Body of pancreas (tissue), 4 donors: Measurements from ENCODE around the gene PRR15L. TPM values are rescaled to one million over a fixed set of nuclear protein-coding genes. Genes with fewer than 3 reads are reported as not detected.

Experiments used
- ATAC-seq: fragments of 150-250 bp; one replicate; pipeline ENCODE4 v1.9.1; 2016
- DNase-seq, 4 donors: peaks; one replicate each; pipeline ENCODE4 v3.0.0-alpha.2; 2019
- H3K27ac ChIP-seq, 4 donors: fragments of 200-600 bp; sonication (generic); 1 replicate in 3 of 4; 2 replicates in 1 of 4; pipeline versions ENCODE4 v1.5.1 to v1.6.1; 2016 to 2019; ENCODE audit warnings: mild to moderate bottlenecking in 1 of 4, mixed read lengths in 1 of 4, moderate library complexity in 1 of 4
- H3K27me3 ChIP-seq, 2 donors: fragments of 200-600 bp; sonication (generic); one replicate each; pipeline ENCODE4 v1.6.0; 2016; ENCODE audit warnings: mild to moderate bottlenecking in 1 of 2
- H3K36me3 ChIP-seq, 2 donors: fragments of 200-600 bp; sonication (generic); replicated peaks in 1 of 2; 2 replicates each; pipeline ENCODE4 v1.5.1; 2016; ENCODE audit warnings: low read depth in 2 of 2; ENCODE audit not compliant: insufficient read depth in 1 of 2
- H3K4me1 ChIP-seq: fragments of 200-600 bp; sonication (generic); one replicate; pipeline ENCODE4 v1.6.0; 2016
- H3K4me3 ChIP-seq, 2 donors: fragments of 200-600 bp; sonication (generic); 1 replicate in 1 of 2; 2 replicates in 1 of 2; pipeline ENCODE4 v1.5.1; 2016 to 2019
- H3K9me3 ChIP-seq, 3 donors: fragments of 200-600 bp; sonication (generic); 1 replicate in 2 of 3; 2 replicates in 1 of 3; pipeline ENCODE4 v1.5.1; 2016
- POLR2A ChIP-seq, 3 donors: fragments of 450-650 bp; IDR thresholded peaks; one replicate each; pipeline ENCODE4 v1.6.1; 2016; ENCODE audit warnings: antibody characterized with exemption in 3 of 3, mild to moderate bottlenecking in 2 of 3
- WGBS, 2 donors: methylation state at CpG; one replicate each; pipeline ENCODE4 v1.1.5; 2017; 5-methylcytosine and 5-hydroxymethylcytosine counted together
- intact Hi-C: fragments of 100-400 bp; cut with DNase I; formaldehyde crosslinking; loops from one replicate; pipeline ENCODE4 v1.15.1; 2023
- total RNA-seq, 2 donors: library from RNA; depleted of rRNA; stranded (reverse); fragments of >200 nt; gene quantifications; one replicate each; pipeline ENCODE4 v1.1.0, GENCODE V29; 2016
- TF ChIP-seq, protein P1 (sequence below), 7 experiments: fragments of 450-650 bp in 4 of 7; fragments of 200-600 bp in 3 of 7; sonication (generic) in 3 of 7; IDR thresholded peaks; one replicate each; pipeline ENCODE4 v1.5.1; 2016 to 2019; ENCODE audit warnings: antibody characterized with exemption in 7 of 7

PRR15L gene
- total RNA-seq, 2 donors from 2014 or later = 36.6 to 63.3 TPM

DNA sequence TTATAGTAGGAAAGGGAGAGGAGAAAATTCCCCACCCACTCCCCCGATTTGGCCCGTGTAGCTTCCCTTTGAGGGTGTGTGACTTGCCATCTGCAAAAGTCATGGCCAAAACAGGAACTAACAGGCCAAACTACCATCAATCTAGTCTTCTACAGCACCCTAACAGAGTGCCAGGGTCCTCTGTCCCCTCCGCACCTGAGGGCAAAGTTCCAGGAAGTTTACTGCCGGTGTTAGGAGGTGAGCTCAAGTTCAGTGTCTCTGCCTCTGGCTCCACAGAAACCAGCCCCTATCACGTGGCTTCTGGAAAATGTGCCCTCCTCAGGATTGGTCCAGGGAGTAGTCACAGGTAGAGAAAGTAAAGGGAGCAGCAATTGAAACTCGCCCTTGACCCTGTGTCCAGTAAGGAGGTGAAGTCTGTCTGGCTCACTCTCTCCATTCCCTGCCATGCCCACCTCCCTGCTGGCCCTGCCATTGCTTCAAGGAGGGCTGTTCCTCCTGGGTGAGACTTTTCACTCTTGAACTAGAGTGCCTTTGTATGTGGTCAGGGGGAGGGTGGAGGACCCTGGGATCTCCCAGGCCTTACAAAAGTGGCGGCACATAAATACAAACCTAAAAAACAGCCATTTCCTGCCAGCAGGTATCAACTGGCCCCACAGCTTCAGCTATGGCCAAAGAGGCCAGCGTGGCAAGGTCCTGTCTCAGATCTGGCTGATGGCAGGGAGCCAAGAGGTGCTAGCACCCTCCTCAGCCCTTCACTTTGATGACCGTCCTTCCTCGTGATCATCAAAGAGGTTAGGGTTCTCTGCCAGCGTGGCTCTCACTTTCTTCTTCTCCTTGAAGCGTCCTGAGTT is 5.3 kb downstream of the PRR15L start:
- Histone ChIP-seq H3K4me1 (peaks cover 73% of the 10 kb centered on the region), H3K27ac (peak overlapping the region; percentile 96 to 100 (median 98)), H3K4me3 (no peak overlapping the region), H3K9me3 (no peaks in the 10 kb centered on the region), H3K27me3 (no peaks in the 10 kb centered on the region), H3K36me3 (peaks cover 4 to 8% of the 10 kb centered on the region in 2 donors)
- intact Hi-C loops = no loop called here
- 27 to 28% methylated on average over 12 of the region's 12 CpGs for WGBS, 2 donors
- TF ChIP-seq POLR2A (IDR thresholded peaks at IDR 0.05) = peak; percentile 24 to 43 (median 26)
- TF ChIP-seq, protein P1, sequence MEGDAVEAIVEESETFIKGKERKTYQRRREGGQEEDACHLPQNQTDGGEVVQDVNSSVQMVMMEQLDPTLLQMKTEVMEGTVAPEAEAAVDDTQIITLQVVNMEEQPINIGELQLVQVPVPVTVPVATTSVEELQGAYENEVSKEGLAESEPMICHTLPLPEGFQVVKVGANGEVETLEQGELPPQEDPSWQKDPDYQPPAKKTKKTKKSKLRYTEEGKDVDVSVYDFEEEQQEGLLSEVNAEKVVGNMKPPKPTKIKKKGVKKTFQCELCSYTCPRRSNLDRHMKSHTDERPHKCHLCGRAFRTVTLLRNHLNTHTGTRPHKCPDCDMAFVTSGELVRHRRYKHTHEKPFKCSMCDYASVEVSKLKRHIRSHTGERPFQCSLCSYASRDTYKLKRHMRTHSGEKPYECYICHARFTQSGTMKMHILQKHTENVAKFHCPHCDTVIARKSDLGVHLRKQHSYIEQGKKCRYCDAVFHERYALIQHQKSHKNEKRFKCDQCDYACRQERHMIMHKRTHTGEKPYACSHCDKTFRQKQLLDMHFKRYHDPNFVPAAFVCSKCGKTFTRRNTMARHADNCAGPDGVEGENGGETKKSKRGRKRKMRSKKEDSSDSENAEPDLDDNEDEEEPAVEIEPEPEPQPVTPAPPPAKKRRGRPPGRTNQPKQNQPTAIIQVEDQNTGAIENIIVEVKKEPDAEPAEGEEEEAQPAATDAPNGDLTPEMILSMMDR (IDR thresholded peaks at IDR 0.05) = no peak
- no peak for ATAC-seq
- peak; percentile 52 to 69 (median 64) for DNase-seq

DNA sequence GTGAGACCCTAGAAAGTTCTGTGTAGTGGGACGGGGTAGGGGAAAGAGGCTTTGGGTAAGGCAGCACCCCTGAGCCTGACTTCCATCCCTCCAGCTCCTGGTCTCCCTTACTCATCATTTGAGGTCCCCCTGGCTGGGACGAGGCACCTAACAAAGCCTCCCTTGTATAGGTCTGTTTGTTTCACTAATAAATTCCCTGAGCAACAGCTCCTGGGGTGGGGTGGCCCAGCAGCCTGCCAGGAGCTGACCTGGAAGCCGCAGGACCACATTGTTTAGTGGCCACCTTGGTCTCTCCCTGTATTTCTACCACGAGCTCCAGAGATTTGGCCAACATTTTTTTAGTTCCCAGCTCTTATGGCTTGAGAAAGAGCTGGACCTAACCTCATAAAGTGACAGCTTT is 7.2 kb downstream of the PRR15L start:
- H3K27ac ChIP-seq = peak overlapping the region; percentile 96 to 100 (median 98)
- no peak overlapping the region for H3K4me3 ChIP-seq
- peak; percentile 58 to 75 (median 72) for DNase-seq
- ATAC-seq = peak; percentile 6
- peaks cover 4 to 8% of the 10 kb centered on the region in 2 donors for H3K36me3 ChIP-seq
- 44 to 58% methylated on average over 4 of the region's 4 CpGs for WGBS, 2 donors
- no peaks in the 10 kb centered on the region for H3K9me3 ChIP-seq
- TF ChIP-seq POLR2A (IDR thresholded peaks at IDR 0.05) = no peak
- peaks cover 93% of the 10 kb centered on the region for H3K4me1 ChIP-seq
- no peaks in the 10 kb centered on the region for H3K27me3 ChIP-seq
- intact Hi-C loops = no loop called here

DNA sequence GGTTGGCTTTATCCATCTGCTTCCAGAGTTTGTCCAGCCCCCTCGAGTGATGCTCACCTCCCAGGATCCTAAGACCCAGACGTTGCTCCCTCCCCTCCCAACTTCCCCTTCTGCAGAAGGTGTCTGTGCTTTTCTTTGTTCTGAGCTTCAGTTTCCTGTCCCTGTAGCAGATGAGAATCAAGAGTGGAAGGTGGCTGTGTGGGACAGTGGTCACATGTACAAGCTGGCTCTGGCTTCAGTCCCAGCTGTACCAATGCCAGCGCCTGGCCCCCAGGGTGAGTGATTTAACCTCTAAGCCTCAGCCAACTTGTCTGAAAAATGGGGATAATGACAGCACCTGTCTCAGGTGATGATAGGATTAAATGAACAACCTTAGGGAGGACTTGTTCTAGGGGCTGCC is 7.7 kb downstream of the PRR15L start:
- peak; percentile 87 to 92 (median 90) for DNase-seq
- 5 to 11% methylated on average over 3 of the region's 3 CpGs for WGBS, 2 donors
- H3K27ac ChIP-seq = peak overlapping the region; percentile 96 to 100 (median 98)
- intact Hi-C loops = no loop called here
- peaks cover 4 to 8% of the 10 kb centered on the region in 2 donors for H3K36me3 ChIP-seq
- no peak overlapping the region for H3K4me3 ChIP-seq
- H3K4me1 ChIP-seq = peaks cover 98% of the 10 kb centered on the region
- peak; percentile 53 for ATAC-seq
- H3K27me3 ChIP-seq = no peaks in the 10 kb centered on the region
- TF ChIP-seq, protein P1 (IDR thresholded peaks at IDR 0.05) = peak in 1 of 7 experiments; percentile 3
- TF ChIP-seq POLR2A (IDR thresholded peaks at IDR 0.05) = peak in 1 of 3 donors; percentile 20
- no peaks in the 10 kb centered on the region for H3K9me3 ChIP-seq

DNA sequence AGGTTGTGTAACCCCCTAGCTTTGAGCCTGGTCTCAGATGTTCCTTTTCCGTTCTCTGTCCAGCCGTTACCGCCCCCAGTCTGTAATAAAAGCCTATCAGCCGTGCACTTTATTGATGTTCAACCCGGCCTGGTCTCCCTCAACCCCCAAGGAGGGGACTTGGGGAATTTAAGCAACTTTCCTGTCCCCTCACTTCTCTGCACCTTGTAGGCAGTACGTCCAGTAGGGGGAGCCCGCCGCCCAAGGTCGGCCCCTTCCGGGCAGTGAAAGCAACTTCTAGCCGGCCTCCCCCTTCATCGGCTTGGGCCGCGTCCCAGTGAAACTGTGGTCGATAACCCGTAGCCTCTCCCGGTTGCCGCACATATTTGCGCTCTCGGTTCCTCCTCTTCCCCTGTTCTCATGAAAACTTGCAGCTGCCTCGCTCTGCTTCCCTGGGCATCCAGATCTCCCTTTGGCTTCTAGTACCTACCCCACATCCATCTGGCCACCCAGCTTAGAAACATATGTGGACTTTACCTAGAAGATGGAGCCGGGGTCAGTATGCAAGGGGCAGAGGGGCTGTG is 8.4 kb downstream of the PRR15L start:
- peaks cover 4 to 8% of the 10 kb centered on the region in 2 donors for H3K36me3 ChIP-seq
- intact Hi-C loops = no loop called here
- H3K9me3 ChIP-seq = no peaks in the 10 kb centered on the region
- H3K27ac ChIP-seq = peak overlapping the region; percentile 96 to 100 (median 98)
- no peak overlapping the region for H3K4me3 ChIP-seq
- ATAC-seq = peak; percentile 73
- 1 to 2% methylated on average over 22 of the region's 22 CpGs for WGBS, 2 donors
- no peaks in the 10 kb centered on the region for H3K27me3 ChIP-seq
- TF ChIP-seq, protein P1 (IDR thresholded peaks at IDR 0.05) = peak; percentile 78 to 98 (median 97)
- TF ChIP-seq POLR2A (IDR thresholded peaks at IDR 0.05) = peak; percentile 28 to 79 (median 68)
- peaks cover 100% of the 10 kb centered on the region for H3K4me1 ChIP-seq
- DNase-seq = peak; percentile 96 to 97 (median 97)

DNA sequence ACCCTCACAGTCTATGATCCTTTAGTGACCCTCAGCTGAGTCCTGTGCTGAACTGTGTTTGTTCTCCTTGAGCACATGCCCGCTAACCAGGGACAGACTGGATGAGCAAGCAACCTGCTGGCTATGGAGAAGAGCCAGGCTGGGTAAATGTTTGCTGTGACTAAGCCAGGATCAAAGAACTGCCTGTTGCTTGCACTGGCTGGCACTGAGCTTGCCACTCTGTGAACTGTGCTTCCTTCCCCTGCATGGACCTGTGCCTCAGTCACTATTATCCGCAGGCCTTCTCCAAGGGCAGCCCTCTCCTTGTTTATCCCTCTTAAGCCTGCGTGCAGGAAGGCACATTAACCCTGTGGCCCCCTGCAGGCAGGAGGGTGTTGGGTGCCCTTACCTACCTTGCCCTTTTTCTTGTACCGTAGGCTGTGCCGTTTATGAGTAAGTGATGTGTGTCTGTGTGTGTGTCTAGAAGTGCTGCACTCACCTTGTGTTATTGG is 8.9 kb downstream of the PRR15L start:
- no peaks in the 10 kb centered on the region for H3K9me3 ChIP-seq
- 6 to 10% methylated on average over 5 of the region's 5 CpGs for WGBS, 2 donors
- intact Hi-C loops = no loop called here
- no peaks in the 10 kb centered on the region for H3K27me3 ChIP-seq
- TF ChIP-seq, protein P1 (IDR thresholded peaks at IDR 0.05) = no peak
- peak in 1 of 3 donors; percentile 7 for TF ChIP-seq POLR2A (IDR thresholded peaks at IDR 0.05)
- ATAC-seq = peak; percentile 33
- H3K36me3 ChIP-seq = peaks cover 4 to 8% of the 10 kb centered on the region in 2 donors
- peak overlapping the region; percentile 96 to 100 (median 98) for H3K27ac ChIP-seq
- no peak overlapping the region for H3K4me3 ChIP-seq
- peaks cover 100% of the 10 kb centered on the region for H3K4me1 ChIP-seq
- peak; percentile 74 to 93 (median 80) for DNase-seq
